Thyroid gland (tissue), 4 donors: ENCODE results near the gene GPR107.

Source experiments
- CTCF ChIP-seq, 6 experiments: fragments of 200-600 bp in 3 of 6; fragments of 450-650 bp in 3 of 6; sonication (generic) in 3 of 6; IDR thresholded peaks; one replicate each; pipeline ENCODE4 v1.5.1; 2016 to 2019; ENCODE audit warnings: antibody characterized with exemption in 6 of 6, mild to moderate bottlenecking in 2 of 6, inconsistent platforms in 1 of 6, moderate library complexity in 1 of 6
- POLR2A ChIP-seq, 2 donors: fragments of 450-650 bp; IDR thresholded peaks; one replicate each; pipeline ENCODE4 v1.6.1; 2017; ENCODE audit warnings: antibody characterized with exemption in 2 of 2, mild to moderate bottlenecking in 2 of 2, moderate library complexity in 1 of 2

DNA sequence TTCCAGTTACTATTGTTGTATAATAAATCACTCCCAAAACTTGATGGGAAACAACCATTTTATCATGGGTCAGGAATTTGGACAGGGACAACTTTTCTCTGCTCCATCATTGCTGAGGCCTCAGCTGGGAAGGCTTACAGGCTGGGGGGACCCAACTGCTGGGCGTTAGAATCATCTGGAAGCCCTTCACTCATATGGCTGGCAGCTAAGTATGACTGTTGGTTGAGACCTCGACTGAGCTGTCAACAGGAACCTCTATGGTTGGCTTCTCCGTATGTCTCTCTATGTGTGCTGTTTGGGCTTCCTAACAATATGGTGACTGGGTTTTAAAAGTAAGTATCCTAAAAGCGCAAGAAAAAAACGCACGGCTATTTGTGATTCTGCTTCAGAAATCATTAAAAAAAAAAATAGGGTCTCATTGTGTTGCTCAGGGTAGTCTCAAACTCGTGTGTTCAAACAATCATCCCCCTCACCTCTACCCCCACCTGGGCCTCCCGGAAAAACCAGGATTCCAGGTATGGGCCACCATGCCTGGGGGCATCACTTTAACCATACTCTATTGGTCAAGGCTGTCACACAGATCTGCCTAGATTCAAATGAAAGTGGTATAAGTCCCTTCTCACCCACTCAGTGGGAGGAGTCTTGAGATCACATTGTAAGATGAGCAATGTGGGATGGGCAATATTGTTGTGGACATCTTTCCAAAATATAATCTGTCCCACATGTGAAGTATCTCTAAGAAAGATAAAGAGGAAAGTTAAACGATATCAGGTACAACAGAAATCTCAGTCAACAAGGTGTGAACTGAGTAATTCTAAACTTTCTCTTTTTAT lies 26.0 kb upstream of the GPR107 start:
- TF ChIP-seq CTCF (IDR thresholded peaks at IDR 0.05) = no peak
- no peak for TF ChIP-seq POLR2A (IDR thresholded peaks at IDR 0.05)
